Lower leg skin (tissue), 3 donors: Measurements from ENCODE around the gene MBD5.

Source experiments
- CTCF ChIP-seq, 3 donors: fragments of 450-650 bp; IDR thresholded peaks; one replicate each; pipeline ENCODE4 v1.5.1; 2016; ENCODE audit warnings: antibody characterized with exemption in 3 of 3, mild to moderate bottlenecking in 3 of 3, moderate library complexity in 2 of 3
- POLR2A ChIP-seq, 2 donors: fragments of 450-650 bp; IDR thresholded peaks; one replicate each; pipeline ENCODE4 v1.6.1; 2016 to 2017; ENCODE audit warnings: antibody characterized with exemption in 2 of 2, mild to moderate bottlenecking in 1 of 2, moderate library complexity in 1 of 2

DNA sequence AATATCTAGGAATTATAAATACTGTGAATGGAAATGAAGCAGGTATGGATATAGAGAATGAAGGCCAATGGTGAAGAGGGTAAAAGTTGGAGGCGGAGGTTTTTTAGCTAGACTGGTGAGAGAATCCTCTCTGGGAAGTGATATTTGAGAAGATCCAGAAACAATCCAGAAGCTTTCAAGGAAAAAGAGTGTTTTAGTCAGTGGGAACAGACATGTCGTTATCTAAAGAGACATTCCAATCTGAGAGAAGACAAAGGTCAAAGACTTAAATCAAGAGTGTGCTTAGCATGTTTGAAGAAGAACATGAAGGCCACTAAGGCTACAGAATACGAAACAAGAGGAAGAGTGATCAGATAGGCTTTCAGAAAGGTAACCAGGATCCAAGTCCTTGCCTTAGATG lies 211.0 kb downstream of the MBD5 start:
- no peak for TF ChIP-seq CTCF (IDR thresholded peaks at IDR 0.05)
- no peak for TF ChIP-seq POLR2A (IDR thresholded peaks at IDR 0.05)
